ENCODE results near the gene SEC22C.
A peak's percentile ranks its signal among the peaks of the same experiment; 100 is the strongest.

SEC22C gene

DNA sequence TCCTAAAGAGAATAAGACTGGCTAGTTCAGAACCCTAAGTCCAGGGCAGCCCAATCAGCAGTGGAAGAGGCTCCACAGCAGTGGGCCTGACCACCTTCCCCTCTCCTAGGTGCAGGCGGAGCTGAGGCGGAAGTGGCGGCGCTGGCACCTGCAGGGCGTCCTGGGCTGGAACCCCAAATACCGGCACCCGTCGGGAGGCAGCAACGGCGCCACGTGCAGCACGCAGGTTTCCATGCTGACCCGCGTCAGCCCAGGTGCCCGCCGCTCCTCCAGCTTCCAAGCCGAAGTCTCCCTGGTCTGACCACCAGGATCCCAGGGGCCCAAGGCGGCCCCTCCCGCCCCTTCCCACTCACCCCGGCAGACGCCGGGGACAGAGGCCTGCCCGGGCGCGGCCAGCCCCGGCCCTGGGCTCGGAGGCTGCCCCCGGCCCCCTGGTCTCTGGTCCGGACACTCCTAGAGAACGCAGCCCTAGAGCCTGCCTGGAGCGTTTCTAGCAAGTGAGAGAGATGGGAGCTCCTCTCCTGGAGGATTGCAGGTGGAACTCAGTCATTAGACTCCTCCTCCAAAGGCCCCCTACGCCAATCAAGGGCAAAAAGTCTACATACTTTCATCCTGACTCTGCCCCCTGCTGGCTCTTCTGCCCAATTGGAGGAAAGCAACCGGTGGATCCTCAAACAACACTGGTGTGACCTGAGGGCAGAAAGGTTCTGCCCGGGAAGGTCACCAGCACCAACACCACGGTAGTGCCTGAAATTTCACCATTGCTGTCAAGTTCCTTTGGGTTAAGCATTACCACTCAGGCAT lies 45.6 kb downstream of the SEC22C start:
- peak; percentile 27 for DNase-seq (ENCODE audit: low spot score)

DNA sequence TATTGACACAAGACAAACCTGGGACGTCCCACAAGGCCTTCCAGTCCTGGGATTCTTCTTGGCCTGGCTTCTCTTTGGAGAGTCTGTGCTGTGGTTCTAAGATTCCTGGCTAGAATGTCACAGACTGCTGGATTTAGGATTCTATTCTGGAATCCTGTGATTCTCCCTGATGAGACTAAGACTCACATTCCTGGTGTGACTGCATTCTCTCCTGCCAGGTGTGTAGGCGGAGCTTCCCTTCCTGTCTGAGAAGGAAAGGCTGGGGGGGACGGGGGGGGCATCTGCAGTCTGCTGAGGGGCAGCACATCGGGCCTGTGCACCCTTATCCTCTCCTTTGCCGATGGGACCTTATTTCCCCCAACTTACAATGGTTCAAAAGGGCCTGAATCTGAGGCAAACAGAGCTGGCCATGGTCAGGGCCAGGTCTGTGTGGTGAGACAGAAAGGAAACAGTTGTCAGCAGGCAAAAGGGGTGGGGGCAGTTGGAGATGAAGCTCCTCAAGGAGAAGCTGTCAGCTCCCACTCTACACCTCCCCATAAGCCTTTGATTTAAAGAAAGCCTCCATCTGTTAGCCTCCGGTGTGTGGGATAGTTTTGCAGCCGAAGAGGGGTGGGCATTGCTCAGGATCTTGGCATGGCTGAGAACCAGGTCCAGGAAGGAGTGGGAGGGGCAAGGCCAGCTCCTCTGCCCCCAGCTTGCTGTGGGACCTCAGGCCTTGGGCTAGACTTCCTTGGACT lies 48.4 kb downstream of the SEC22C start:
- no peak for DNase-seq (ENCODE audit: low spot score)

DNA sequence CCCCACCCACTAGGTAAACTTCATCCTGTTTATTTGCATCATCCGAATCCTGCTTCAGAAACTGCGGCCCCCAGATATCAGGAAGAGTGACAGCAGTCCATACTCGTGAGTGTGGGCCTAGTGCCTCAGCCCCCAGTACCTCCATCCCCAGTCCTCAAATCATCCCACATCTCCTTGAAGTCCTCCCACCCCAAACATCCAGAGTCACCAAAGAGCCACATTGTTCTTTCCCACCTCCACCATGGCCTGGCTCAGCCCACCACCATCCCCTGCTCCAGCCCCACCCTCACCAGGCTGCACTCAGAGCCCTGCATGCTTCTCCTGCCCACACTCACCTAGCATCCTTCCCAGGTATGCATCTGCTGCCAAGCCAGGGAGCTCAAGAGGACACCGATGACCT lies 49.5 kb downstream of the SEC22C start:
- DNase-seq (ENCODE audit: low spot score), result no peak

DNA sequence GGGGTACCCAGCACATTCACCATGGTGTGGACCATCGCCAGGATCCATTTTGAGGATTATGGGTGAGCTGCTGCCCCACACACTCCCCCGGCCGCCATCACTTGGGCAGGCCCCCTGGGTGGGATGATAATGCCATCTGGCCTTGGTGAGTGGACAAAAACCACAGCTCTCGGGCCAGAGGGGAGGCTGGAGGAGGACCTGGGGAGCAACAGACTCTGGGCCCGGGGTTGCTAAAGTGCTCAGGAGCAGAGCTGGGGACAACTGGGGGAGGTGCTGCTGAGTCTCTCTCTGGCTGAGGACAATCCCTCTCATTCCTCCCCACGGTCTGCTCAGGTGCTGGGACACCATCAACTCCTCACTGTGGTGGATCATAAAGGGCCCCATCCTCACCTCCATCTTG lies 50.3 kb downstream of the SEC22C start:
- no peak for DNase-seq (ENCODE audit: low spot score)

DNA sequence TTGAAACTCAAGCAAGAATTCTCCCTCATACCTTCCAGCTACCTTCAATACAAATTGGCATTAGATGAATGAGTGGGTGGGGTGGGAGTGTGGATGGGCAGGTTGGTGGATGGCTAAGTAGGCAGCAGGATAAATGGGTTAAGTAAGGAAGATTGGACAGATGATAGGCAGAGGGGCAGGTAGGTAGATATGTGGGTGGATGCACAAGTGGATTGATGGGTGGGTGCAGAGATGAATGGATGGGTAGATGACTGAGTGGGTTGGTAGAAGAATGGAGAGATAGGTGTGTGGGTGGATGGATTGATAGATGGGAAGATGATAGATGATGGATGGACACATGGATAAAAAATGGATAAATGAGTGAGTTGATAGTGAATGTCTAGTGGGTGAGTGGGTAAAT lies 51.7 kb downstream of the SEC22C start:
- DNase-seq (ENCODE audit: low spot score), result no peak

DNA sequence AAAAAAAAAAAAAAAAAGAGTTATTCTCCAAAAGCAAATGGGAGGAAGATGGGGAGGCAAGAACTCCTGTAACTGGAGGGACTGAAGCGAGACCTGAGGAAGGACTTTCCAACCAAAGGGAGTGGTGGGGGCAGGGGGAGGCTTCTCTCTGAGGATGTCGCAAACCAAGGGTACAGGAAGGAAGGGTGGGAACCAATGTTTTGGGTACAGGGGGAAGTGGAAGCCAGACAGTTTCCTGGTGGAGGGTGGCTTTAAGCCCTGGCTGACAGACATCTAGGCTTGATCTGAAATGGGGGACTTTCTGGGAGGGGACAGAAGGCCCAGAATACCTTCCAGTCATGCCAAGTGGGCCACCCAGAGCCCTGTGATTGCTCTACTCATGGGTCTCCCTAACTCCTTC lies 52.3 kb downstream of the SEC22C start:
- DNase-seq (ENCODE audit: low spot score), result no peak

DNA sequence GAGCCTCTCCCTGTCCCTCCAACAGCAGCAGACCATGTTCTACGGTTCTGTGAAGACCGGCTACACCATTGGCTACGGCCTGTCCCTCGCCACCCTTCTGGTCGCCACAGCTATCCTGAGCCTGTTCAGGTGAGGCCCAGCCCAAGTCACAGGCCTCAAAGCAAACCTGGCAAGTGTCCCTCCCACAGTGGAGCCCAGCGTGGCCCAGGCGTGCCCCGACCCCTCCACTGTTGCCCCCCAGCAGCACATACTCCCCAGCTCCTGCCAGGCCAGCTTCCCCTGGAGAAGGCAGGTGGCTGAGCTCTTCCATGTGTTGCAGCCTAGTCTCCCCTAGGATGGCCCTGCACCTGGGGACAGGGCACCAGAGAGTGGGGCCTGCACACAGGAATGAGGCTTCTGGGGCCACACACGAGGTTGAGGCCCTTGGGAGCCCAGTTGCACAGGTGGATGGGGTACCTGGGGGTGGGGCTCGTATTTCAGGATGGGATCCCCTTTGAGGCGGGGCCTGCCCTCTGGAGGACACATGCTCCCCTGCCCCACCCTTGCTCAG lies 54.3 kb downstream of the SEC22C start:
- no peak for DNase-seq (ENCODE audit: low spot score)

DNA sequence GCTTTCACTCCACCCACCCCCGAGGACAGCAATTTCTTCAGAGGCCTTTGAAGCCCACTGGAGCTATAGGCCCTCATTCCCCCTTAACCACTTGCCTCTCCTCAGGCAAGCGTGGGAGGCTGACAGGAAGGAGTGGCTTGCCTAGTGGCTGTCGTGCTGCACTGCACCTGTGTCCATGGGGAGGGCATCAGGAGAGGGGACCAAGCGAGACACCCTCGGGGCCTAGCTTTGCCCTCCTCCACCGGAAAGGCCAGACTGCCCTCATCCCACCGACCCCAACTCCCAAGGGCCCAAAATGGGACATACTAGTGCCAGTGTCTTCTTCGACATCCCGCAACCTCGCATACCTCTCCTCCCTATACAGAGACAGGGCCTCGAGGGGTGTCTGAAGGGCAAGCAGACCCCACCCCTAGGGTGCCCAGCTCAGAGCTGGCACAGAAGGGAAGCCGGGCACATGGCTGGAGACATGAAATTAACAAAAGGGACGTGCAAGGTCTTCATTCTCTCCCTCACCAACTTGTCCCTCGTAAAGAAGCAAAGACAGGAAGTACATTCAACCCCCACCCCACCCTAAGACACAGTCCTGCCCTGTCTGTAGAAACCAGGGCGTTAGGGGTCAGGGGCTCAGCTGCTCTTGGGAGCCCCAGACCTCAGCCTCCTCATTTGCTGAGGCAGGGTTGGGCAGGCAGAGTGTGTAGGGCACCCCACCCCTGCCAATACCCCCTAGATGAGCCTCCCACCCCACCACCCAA lies 55.0 kb downstream of the SEC22C start:
- no peak for DNase-seq (ENCODE audit: low spot score)

DNA sequence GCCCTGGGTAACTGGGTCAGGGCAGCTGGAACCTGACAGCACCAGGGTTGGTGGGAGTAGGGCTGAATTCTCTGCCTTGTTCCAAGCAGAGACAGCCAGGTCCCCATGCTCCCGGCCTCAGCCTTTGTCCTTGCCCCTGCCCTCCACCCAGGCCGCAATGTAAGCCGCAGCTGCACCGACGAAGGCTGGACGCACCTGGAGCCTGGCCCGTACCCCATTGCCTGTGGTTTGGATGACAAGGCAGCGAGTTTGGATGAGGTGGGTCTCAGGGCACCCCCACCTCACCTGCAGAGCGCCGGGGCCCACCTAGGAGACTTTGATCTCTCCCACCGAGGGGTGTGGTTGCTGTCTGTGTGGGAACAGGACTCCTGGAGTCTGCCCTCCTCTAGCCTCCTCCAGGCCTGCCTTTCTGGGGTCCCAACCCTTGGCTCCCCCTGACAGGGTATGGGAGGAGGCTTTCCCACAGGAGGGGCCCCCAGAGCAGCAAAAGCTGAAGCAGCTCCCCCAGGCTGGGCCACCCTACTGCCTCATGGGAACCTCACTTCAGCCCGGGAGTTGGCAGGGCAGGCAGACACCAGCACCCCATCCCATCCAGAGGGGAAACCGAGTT lies 55.9 kb downstream of the SEC22C start:
- no peak for DNase-seq (ENCODE audit: low spot score)

DNA sequence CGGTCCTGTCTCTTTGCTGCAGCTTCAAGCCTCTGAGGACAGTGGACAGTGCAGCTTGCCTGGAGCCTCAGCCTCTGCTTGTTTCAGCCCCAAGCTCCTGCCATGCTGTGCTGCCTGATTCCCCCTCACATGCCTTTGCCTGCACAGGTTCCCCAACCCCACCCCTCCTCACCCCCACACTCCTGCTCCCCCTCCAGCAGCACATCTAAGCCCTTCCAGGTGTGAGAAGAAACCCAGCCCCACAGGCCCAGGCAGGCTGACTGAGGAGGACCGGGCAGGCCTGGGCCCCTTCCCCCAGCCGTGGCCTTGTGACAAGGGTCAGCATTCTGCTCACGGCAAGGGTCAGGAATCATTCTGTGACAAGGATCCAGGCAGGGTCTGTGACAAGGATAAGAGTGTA lies 56.6 kb downstream of the SEC22C start:
- no peak for DNase-seq (ENCODE audit: low spot score)

DNA sequence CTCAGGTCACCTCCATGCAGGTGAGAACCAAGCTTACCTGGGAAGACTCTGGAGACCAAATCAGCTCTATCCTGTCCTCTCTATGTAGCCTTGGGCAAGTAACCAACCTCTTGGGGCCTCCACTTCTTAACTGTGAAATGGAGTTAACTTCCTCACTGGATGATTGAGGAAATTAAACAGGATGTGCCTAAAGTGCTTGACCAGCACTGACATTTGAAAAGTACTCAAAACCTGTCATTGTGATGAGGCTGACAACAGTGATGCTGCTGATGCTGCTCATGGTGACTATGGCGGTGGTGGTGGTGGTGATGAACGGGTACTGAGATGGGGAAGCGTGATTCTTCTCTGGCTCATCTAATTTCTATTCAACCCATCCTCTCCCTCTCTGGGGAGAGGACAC lies 57.0 kb downstream of the SEC22C start:
- DNase-seq (ENCODE audit: low spot score), result no peak

DNA sequence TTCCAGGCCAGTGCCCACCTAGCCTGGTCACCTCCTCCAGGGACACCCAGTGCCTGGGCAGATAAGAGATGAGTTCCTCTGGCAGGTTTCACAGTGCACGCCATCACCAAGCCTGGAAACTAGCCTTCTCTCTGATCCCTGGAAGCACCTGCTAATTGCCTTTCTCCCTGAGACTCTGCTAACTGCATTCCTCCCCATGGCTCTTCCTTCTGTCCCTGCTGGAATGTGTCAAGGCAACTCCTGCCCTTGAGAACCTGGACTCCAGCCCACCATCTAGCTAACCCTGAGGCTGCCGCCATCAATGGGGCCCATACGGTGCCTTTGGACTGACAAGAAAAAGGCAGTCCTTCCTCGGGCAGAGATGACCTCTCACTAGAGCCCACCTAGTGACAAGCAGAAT lies 60.9 kb downstream of the SEC22C start:
- no peak for DNase-seq (ENCODE audit: low spot score)

DNA sequence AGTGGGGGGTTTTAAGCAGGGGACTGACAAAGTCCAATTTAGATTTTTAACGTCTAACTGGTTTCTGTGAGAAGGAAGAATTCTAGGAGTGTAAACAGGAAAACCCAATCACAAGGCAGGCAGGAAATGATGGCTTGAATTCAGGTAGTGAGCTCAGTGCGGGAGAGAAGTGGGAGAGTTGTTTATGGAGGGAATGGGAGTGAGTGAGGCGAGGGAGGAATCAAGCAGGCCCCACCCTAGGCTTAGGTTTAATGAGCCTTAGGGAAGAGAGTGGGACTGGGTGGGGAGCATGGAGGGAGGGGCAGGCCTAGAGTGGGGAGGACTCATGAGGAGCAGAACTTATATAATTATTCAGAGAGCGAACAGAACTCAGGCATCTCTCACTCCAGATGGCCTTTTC lies 61.4 kb downstream of the SEC22C start:
- no peak for DNase-seq (ENCODE audit: low spot score)

DNA sequence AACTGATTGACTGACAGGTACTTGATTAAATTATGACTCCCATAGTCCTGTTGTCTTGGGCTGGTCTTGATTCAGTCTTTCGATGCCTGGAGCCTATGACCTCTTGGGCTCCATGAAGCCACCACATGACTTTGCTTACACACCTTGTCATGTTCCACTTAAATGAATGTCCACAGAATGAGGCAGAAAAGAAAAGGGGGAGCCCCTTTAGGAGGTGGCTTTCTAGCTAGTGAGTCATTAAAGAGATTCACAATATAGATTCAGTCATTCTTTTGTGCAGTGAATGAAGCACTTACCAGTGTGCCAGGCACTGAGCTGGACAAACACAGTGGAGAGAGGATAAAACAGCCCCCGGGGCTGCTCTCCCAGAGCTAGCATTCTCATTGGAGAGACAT lies 62.2 kb downstream of the SEC22C start:
- no peak for DNase-seq (ENCODE audit: low spot score)

DNA sequence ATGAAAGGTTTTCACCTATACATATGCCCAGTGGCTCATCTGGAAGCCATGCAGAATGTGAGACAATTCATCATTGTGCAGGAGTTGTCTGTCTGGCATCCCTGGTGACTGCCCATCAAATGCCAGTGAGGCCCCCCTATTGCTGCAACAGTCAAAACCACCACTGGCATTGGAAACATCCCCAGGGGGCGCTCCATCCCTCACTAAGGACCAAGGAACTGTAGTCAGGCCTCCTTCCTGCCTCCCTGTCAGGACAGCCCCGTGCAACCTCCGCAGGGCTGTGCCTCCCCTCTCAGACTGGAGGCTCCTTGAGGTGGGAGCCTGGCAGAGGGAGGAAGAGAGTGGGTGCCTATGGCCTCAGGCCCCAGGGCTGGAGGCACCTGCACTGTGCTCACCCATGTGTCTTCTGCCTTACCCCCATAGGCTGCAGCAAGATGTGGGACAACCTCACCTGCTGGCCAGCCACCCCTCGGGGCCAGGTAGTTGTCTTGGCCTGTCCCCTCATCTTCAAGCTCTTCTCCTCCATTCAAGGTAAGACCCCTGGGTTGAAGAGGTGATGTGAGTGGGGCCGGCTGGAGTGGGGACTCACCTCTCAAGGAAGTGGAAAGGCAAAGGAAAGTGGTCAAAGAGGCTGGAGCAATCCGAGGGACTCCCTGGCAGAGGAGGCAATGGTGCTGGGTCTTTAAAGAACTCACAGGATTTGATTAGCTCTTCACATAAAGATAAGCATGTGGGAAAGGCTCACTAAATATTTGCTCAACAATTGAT lies 62.8 kb downstream of the SEC22C start:
- no peak for DNase-seq (ENCODE audit: low spot score)

DNA sequence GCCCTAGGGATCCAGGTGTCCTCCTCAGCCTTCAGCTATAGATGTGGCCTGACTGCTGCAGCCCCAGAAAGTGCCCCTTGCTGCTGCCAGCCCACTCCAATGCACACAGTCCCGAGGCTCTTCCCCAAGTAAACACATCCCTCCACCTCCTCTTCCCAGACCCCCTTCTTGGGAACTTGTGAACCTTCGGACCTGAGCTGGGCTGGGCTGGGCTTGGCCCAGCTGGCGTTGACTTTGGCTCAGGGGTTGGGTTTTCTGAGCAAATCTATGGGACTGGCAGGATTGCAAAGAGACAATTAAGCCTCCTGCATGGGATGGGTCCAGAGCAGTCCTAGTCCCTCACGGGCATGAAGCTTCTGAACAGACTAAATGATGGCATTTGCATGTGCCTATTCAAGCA lies 64.7 kb downstream of the SEC22C start:
- DNase-seq (ENCODE audit: low spot score), result no peak

DNA sequence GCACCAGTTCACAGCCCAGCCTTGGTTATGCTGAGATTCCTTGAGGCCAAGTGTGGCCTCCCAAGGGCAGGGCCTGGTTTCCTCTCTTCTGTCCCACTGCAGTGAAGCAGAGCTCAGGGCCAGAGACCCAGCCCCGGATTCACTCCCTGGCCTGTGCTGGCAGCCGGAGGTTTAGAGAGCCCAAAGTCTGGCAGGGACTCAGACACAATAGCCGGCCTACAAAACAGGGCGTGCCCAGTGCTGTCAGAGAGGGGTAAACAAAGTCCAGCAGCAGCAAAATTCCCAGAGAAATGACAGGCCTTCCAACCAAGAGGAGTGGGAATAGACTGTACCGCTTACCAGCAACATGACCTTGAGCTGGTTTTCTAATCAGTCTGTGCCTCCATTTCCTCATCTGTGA lies 65.3 kb downstream of the SEC22C start:
- no peak for DNase-seq (ENCODE audit: low spot score)

DNA sequence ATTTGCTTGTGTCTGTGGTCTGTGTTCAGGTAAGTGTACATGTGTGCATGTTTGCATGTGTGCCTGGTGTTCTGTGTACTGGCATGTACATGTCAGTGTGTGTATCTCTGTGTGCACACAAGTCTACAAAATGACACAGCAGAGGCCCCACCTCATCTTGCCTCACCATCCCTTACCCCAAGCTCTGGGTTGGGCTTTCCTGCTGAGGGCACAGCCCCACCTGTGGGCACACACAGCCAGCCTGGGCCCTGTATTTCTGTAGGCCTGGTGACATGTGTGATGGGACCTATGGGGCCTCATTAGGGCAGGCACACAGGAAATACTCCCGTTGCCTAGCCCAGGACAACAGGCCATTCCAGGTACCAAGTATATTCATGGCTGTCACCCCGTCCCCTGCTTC lies 65.8 kb downstream of the SEC22C start:
- no peak for DNase-seq (ENCODE audit: low spot score)

DNA sequence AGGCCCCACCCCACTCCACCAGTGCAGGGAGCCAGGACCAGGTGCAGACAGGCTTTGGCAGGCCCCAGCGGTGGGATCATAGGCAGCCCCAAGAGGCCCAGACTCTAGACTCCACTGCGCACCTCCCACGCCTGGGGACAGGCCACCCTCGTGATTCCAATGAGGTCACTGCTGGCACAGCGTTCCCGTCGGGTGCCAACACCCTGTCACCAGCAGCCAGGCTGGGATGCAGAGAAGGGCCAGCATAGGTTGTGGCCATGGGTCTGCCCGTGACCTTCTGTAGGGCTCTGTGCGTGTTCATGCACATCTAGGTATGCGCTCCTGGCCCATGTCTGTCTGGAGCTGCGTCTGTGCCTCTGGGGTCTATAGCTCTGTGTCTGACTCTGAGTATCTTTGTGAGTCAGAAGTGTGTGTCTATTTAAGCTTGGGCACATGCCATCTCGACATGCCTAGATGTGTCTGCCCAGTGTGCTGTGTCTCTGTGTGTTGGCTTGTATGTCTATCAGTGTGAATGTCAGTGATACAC lies 66.3 kb downstream of the SEC22C start:
- no peak for DNase-seq (ENCODE audit: low spot score)

DNA sequence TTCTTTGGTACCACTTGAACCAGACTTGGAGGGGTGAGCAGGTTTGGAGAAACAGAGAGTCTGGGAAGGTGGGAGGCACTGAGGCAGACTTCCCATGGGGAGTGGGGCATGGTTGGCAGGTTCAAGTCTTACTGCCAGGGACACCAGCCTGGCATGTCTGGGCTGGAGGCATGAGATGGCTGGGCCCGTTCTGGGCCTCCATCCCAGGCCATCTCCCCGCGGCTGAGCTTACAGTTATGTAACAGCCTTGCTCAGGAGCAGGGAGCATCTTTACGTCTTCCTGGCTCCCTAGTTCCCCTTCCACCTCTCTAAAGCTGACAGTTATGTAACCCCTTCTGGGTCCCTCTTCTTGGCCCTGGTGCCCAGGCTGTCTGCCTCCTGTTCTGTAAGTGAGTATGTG lies 66.9 kb downstream of the SEC22C start:
- no peak for DNase-seq (ENCODE audit: low spot score)

DNA sequence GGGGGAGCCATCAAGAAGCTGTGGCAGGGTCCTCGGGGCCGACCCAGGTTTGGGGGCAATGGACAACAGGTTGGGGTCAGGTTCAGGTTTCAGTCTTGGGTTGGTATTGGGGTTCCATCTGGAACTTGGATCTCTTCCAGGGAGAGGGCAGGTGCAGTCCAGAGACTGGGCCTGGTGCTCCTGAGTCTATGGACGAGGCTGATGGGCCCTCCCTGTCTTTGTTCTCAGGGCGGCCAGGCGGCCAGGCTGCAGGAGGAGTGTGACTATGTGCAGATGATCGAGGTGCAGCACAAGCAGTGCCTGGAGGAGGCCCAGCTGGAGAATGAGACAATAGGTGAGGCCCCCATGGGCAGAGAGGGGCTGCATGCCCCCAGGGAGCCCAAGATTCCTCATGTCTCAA lies 68.2 kb downstream of the SEC22C start:
- no peak for DNase-seq (ENCODE audit: low spot score)
